ENCODE measurements around the gene DDX46.
"Not testable (repeated sequence)": the region's sequence is repeated elsewhere in the genome, so short reads cannot be mapped to it uniquely, and the experiment has no call there.

The DDX46 gene

DNA sequence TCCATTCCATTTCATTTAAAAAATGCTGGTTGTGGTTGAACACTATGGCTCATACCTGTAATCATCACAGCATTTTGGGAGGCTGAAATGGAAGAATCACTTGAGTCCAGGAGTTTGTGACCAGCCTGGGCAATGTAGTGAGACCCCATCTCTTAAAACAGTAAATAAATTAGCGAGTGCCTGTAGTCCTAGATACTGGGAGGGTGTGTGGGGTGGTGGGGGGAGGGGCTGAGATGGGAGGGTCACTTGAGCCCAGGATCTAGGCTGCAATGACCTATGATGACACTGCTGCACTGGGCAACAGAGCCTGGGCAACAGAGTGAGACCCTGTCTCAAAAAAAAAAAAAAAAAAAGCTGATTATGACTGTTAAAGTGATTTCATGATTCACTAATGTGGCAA is 29.1 kb downstream of the DDX46 start:
- no peak for DNase-seq

DNA sequence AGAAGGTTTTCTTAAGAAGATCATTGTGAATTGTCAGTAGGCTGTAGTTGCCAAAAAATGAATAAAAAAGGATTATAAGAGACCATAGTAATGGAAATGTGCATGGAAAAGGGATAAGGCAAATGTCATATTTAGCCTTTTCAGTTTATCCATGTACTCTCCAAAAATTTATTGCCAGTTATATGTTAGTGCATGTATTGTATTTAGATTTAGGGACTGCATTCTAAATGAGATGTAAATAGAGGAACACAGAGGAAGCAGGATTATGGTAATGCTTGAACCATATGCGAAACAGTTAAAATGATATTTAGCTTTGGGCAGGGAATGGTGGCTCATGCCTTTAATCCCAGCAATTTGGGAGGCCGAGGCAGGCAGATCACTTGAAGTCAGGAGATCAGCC is 33.0 kb downstream of the DDX46 start:
- DNase-seq, result no peak

DNA sequence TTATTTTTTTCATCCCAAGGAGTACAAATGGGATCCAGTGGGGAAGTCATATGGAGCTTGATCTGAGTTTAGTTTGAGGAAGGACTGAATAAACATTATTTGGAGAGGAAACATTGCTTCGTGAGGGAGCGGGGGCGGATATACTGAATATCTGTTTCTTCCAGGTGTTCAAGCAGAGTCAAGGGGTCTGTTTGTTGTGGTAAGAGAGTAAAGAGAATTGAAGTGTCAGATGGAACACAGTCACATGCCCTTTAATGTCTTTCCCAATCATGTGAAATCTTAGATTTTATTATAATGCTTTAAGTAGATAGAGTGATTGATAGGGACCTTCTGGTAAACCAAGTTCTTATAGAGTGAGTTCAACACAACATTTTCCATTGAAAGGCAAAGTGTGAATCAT is 33.7 kb downstream of the DDX46 start:
- no peak for DNase-seq

DNA sequence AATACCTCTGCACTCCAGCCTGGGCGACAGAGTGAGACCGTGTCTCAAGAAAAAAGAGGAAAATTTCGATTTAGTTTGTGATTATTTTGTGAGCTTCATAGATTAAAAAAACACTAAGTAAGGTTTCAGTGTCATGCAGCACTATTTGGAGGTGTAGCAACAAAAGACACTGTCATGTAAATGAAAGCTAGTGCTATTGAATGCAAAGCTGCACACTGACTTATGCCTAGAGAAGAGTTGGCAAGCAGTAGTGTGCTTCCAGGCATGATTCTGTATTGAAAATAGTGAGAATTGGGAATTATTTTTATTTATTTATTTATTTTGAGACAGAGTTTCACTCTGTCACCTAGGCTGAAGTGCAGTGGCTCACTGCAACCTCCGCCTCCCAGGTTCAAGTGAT is 34.5 kb downstream of the DDX46 start:
- DNase-seq, result no peak

DNA sequence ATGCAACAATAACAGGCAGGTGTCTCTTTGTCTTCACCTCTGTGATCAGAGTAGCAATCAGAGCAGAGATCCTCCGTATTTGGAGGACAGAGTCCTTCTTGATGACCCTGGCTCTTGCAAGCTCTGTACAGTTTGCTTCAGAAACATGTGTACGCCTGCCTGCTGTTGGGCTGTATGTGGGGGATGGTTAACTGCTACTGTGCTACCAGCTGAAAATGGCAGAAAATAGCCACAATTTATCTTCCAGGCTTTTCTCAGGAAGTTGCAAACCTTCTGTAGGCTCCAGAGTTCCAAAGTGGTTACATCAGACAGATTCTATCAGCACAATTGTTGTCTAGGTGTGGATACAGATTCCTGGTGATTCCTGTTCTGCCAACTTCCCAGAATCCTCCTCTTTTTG is 35.5 kb downstream of the DDX46 start:
- DNase-seq, result no peak

DNA sequence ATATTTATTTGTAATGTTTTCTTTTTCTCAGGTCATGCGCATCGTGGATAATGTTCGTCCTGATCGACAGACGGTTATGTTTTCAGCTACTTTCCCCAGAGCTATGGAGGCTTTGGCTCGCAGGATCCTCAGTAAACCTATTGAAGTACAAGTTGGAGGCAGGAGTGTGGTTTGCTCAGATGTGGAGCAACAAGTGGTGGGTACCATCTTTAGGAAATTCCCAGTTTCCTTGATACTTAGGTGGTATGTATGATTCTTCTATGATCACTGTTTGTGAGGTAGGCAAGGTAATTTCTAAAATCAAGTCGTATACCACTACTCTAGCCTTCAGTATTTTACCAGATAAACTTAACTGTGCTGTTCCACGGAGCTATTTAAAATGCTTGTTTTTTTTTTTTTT is 36.2 kb downstream of the DDX46 start:
- DNase-seq, result no peak

DNA sequence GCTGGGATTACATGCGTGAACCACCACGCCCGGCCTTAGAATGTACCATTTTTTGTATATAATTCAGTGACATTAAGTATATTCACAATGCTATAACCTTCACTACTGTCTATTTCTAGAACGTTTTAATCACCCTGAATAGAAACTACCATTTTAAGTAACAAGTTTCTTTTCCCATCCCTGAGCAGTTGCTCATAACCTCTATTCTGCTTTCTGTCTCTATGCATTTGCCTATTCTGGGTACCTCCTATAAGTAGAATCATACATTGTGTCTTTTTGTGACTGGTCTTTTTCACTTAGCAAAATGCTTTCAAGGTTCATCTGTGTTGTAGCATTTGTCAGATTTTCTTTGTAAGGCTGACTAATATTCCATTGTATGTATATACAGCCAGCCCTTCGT is 39.9 kb downstream of the DDX46 start:
- DNase-seq, result no peak

DNA sequence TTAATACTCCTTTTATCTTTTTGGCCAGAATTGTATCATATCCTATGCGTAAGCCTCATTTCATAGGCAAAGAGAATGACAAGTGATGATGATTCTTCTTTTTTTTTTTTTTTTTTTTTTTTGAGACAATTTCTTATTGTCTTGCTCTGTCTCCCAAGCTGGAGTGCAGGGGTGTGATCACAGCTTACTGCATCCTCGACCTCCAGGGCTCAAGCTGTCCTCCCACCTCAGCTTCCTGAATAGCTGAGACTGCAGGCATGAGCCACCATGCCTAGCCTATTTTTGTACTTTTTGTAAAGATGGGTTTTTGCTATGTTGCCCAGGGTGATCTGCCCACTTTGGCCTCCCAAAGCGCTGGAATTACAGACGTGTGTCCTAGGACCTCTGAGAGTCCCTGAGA is 45.2 kb downstream of the DDX46 start:
- no peak for DNase-seq

DNA sequence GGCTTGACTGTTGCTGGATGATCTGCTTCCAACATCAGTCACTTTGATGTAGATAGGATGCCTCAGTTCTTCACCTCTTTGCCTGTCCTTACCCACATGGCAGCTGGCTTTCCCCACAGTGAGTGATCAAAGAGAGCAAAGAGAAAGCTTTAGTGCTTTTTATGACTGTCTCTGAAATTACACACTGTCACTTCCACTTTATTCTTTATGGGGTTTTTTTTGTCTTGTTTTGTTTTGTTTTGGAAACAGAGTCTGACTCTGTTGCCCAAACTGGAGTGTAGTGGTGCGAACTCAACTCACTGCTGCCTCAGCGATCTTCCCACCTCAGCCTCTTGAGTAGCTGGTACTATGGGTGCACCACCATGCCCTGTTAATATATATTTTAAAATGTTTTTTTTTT is 54.8 kb downstream of the DDX46 start:
- DNase-seq, result no peak

DNA sequence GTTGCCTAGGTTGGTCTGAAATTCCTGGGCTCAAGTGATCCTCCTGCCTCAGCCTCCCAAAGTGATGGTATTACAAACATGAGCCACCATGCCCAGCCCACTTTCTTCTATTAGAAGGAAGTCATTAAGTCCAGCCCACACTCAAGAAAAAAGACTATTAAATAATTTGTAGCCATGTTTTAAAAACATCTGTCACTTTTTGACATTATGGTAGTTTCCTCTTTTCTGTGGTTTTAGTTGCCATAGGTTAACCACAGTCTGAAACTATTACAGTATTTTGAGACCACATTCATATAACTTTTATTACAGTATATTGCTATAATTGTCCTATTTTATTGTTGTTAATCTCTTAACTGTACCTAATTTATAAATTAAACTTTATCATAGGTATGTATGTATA is 55.2 kb downstream of the DDX46 start:
- DNase-seq, result no peak

DNA sequence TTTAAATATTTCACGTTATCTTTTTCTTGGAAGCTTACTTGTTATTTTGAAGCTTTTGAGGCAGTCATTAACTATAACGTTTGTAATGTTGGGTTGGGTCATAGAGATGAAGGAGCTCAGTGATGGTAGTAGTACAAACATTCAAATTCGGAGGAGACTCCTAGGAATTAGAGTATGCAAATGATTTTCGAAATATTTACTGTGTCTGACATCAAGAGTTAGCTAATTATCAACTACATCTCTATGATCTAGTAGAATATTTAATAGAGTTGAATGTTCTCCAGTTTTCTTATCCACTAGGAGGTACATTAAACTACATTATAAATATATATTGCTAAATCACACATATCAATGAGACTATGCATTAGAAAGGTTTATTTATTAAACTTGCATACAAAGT is 58.4 kb downstream of the DDX46 start:
- no peak for DNase-seq

DNA sequence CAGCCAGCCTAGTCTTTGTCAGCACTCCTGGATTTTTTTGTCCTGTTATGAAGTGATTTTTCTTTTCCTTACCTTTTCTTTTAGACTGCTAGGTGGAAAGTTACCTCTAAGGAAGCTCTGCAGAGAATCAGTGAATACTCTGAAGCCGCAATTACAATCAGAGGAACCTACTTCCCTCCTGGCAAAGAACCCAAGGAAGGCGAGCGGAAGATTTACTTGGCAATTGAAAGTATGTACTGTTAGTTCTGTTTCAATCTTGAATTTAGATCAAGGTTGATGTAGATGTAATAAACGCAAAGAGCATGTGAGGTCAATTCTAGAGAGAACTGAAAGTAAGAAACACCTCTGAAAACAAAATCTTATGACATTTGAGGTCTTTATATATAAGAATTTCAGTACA is 60.2 kb downstream of the DDX46 start:
- DNase-seq, result no peak

DNA sequence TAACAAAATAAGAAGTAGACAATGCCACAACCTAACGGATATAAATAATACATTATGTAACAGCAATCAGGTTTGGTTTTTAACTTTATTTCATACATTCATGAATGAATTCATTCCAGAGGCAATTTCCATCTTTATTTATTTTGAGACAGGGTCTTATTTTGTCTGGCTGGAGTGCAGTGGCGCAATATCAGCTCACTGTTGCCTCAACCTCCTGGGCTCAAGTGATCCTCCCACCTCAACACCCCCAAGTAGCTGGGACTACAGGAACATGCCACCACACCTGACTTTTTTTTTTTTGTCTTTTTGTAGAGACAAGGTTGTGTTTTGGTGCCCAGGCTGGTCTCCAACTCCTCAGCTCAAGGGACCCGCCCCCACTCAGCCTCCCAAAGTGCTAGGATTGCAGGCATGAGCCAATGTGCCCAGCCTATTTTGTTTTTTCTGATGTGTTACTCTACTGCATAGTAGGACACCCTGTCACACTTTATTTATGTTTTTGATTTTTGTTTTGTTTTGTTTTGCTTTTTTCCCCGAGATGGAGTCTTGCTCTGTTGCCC is 60.9 kb downstream of the DDX46 start:
- no peak for DNase-seq

DNA sequence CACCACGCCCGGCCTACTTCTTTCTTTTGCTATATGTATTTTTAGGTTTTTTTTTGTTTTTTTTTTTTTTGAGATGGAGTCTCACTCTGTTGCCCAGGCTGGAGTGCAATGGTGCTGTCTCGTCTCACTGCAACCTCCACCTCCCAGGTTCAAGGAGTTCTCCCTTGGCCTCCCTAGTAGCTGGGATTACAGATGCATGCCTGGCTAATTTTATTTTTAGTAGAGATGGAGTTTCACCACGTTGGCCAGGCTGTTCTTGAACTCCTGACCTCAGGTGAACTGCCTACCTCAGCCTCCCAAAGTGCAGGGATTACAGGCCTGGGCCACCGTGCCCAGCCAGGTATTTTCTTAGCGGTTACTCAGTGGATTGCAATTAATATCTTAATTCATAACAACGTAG is 63.3 kb downstream of the DDX46 start:
- no peak for DNase-seq

DNA sequence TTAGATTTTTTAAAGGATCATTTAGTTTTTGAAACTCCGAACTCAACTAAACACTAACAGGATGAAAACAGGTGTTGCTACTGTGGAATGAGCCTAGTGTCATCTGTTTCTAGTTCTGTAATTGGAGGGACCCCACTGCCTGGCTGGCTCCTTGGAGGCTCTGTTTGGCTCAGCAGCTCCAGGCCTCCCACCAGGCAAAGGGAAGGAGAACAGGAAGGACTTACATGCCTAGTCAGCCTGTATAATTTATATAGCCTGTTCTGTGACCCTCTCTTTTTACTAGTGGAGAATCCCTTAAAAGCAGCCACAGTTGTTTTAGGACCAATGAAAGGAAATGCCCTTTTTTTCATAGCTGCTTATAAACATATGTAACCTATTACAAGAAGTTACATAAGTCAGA is 66.1 kb downstream of the DDX46 start:
- DNase-seq, result no peak

DNA sequence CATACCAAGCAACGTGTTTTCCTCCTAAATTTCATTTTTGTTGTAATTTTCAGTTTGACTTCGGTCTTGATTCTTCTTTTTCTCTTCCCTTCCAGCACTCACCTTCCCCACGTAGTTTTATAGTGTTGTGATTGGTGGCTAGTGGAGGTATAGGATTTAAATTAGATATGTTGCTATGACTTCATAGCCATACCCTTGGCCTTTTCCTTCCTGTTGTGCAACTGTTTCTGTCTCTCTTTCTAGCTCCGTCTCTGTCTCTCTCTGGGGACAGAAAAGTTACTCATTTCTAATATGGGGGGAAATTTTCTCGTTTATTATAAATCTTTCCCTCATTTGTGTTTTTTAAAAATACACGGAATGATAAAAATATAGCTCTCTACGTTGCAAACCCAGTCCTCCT is 66.6 kb downstream of the DDX46 start:
- no peak for DNase-seq

DNA sequence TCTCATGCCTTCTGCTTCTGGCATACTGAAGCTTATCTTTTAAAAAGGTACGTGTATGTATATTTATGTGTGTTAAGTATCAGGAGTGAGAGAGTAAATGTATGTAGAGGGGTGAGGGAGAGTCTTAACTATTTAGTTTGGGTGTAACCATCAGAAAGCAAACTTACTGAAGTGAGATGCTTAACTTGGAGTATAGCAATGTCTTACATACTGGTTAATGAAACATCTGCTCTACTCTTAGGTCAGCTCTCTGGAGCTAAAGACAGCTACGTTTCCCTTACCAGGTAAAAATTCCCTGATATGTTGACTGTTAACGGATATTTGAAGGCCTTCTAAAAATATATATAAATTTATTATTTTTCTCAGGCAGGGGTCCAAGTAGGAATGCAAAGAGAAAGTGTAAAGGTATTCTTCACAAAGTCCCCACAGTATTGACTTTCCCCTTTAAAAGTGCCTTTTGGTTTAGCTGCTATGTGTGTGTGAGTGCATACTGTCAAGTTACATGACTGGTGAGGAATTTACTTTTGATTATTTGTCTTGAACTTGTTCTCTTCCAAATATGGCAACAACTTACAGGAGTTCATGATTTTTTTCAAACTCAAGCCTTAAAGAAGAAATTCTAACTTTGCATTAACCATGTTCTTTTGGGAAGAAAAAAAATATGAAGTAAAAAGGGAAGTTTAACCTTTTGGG is 74.9 kb downstream of the DDX46 start:
- DNase-seq, result no peak

DNA sequence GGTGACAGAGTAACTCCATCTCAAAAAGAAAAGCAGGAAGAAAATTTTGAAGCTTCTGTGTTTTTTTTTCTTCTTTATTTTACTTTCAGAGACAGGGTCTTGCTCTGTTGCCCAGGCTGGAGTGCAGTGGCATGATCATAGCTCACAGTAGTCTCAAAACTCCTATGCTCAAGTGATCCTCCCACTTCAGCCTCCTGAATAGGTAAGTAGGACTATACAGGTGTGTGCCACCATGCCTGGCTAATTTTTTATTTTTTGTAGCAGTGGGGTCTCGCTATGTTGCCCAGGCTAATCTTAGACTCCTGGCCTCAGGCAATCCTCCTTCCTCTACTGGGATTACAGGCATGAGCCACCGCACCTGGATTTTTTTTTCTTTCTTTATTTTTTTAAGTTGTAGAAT is 77.0 kb downstream of the DDX46 start:
- no peak for DNase-seq

DNA sequence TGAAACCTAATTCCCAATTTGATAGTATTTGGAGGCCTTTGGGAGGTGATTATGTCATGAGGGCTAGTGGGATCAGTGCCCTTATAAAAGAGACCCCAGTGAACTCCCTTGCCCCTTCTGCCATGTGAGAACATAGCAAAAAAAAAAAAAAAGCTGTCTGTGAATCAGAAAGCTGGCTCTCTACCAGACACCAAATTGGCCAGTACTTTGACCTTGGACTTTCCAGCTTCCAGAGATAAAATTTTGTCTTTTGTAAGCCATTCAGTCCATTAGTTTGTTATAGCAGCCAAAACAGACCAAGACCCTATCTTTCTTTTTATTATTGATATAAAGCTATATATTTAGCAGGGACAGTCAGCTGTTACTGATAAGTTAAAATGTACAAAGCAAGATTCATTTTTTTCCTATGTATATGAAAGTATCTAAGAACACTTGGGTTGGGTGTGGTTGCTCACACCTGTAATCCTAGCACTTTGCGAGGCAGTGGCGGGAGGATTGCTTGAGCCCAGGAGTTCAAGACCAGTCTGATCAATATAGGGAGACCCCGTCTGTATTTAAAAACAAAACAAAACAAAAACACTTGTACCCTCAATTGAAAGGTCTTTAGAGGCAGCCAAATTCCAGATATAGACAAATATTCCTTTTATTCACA is 79.1 kb downstream of the DDX46 start:
- DNase-seq, result no peak

DNA sequence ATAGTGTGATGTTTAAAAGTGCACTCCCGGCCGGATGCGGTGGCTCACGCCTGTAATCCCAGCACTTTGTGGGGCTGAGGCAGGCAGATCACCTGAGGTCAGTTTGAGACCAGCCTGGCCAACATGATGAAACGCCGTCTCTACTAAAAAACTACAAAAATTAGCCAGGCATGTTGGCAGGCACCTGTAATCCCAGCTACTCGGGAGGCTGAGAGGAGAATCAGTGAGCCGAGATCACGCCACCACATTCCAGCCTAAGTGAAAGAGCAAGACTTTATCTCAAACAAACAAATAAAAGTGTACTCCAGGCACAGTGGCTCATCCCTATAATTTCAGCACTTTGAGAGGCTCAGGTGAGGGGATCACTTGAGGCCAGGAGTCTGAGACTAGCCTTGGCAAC is 79.8 kb downstream of the DDX46 start:
- not testable (repeated sequence) for DNase-seq

DNA sequence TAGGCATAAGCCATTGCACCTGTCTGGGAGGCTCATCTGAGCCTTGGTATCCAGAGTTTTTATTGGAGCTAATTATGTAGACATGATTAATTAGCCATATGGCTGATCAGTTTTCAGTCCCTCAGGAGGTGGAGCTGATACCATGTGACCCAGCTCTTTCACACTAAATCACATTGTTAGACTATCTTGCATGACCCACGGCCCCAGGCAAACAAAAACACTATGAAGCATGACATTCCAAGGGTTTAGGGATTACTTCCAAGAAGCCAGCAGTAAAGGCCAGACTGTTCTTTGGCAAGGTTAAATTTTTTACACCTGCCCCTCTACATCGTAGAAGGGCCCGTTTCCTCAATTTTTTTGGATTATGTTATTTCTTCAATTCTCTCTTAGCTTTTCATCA is 82.2 kb downstream of the DDX46 start:
- no peak for DNase-seq

DNA sequence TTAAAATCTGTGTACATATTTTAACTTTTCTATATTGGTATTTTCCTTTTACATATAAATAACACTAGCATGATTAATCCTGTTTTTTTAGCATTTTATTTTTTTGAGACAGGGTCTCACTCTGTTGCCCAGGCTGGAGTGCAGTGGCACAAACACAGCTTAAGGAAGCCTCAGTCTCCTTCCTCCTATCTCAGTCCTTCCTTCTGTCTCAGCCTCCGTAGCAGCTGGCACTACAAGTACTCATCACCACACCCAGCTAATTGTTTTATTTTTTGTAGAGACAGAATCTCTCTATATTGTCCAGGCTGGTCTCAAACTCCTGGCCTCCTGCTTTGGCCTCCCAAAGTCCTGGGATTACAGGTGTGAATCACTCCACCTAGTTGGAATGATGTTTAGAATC is 85.7 kb downstream of the DDX46 start:
- no peak for DNase-seq

DNA sequence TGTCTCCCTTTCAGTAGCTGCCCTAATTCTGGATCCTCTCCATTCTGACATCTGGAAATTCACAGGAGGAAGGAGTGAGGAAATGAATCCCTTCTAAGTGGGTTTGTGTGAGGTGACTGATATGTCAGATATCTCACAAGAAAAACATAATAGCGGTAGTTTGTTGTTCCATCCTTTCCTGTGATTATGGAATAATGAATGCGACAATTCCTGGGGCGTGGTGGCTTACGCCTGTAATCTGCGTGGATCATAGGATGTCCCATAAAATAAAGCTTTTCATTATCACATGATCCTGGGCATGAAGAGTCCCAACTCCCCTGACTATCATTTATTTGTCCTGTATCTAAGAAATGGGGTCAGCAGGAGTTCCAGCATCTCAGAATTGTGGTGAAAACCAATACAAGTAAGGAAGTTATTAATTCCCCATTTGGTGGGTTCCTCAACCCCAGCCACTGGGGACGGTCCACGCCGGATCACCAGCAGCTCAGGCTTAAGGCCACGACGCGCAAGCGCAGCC is 86.8 kb downstream of the DDX46 start:
- DNase-seq, result no peak

DNA sequence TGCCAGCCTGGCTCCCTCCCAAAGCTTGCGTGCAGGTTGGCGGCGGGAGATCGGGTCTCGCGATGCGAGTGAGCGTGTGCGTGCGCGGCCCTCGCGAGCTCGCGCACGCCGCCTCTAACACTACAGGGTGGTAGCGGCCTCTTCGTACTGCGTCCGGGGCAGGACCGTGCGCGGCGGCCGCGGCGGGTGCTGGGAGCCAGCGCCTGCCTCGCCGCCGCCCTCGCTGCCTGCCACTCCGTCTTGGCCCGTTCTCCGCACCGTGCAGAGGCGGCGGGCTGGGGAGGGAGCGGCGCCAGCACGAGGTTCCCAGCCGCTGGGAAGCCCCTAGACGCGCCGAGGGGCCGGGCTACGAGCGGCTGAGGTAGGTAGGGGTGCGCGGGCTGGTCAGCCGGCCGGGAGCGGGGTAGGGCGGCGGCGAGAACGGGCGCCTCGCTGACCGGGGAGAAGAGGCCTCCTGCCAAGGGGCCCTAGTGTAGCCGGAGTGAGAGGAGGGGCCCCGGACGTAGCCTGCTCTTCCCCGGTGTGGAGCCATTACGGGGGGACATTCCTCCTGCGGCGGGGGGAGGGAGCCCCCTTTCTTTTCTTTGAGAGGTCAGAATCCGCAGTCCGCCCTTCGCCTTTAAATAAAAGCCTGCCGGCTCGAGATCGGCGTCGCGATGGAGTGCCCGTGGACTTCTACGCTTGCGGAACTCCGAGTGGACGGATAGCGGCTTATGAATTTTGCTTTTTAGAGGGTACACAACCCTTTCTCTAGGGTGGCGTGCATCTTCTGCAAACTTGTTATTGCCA is 87.5 kb downstream of the DDX46 start, which contains the start of gene C5orf24:
TSS of gene C5orf24 (plus strand) at position 117 of the 789 bp plus-strand sequence. CDS start 8,933 bp downstream, outside the sequence.
- peak; percentile 77 for DNase-seq
